VCaP (cell line): Measurements from ENCODE around the gene LAPTM4A.
A peak's percentile ranks its signal among the peaks of the same experiment; 100 is the strongest.

ENCODE experiments used
- H3K27ac ChIP-seq: fragments of 450-650 bp; 2 replicates; pipeline ENCODE4 v1.5.1; 2017
- TF ChIP-seq, protein P1 (sequence below): fragments of 450-650 bp; conservative IDR thresholded peaks from 2 replicates; pipeline ENCODE4 v1.5.1; 2017; ENCODE audit warnings: mild to moderate bottlenecking, moderate library complexity

The LAPTM4A gene

GRCh38 chr2:20012282-20013125 lies 38.9 kb downstream of the LAPTM4A start, which contains the start of gene MATN3:
TSS of gene MATN3 (minus strand) at chr2:20012668. CDS start at chr2:20012631, 37 bp downstream.
- TF ChIP-seq, protein P1, sequence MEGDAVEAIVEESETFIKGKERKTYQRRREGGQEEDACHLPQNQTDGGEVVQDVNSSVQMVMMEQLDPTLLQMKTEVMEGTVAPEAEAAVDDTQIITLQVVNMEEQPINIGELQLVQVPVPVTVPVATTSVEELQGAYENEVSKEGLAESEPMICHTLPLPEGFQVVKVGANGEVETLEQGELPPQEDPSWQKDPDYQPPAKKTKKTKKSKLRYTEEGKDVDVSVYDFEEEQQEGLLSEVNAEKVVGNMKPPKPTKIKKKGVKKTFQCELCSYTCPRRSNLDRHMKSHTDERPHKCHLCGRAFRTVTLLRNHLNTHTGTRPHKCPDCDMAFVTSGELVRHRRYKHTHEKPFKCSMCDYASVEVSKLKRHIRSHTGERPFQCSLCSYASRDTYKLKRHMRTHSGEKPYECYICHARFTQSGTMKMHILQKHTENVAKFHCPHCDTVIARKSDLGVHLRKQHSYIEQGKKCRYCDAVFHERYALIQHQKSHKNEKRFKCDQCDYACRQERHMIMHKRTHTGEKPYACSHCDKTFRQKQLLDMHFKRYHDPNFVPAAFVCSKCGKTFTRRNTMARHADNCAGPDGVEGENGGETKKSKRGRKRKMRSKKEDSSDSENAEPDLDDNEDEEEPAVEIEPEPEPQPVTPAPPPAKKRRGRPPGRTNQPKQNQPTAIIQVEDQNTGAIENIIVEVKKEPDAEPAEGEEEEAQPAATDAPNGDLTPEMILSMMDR: no peak
- H3K27ac ChIP-seq: peak within 1 kb of the TSS; percentile 33; the same call in 1 of the 2 replicates

DNA sequence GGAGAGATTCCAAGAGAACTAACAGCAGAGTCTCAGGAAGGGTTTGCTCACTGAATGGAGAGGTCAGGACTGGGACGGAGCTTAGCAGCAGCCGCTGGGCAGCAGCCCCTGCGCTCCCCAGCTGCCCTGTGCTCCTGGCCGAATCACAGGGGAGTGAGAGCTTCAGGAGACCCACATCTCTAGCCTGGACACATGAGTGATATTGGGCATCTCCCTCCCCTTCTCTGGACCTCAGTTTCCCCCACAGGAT lies 39.5 kb downstream of the LAPTM4A start:
- peak overlapping the region; percentile 33; the same call in 1 of the 2 replicates for H3K27ac ChIP-seq
- TF ChIP-seq, protein P1: no peak

- TF ChIP-seq, protein P1: no peak
- no peak overlapping the region for H3K27ac ChIP-seq
Observed at GRCh38 chr2:20011276-20012031, 40.0 kb downstream of the LAPTM4A start.

DNA sequence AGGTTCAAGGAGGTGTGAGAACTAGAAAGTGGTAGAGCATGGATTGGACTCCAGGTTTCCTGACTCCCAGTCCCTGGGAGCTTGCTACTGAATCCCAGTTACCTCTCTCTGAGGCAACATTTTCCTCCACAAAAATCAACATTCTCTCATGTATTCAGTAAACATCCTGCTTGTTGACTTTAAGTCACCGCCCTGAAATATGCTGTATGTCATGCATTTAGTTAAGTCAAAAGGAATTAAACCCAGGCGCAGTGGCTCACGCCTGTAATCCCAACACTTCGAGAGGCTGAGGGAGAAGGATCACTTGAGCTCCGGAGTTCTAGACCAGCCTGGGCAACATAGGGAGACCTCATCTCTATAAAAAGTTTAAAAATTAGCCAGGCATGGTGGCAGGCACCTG lies 42.7 kb downstream of the LAPTM4A start:
- H3K27ac ChIP-seq: no peak overlapping the region
- TF ChIP-seq, protein P1: no peak

DNA sequence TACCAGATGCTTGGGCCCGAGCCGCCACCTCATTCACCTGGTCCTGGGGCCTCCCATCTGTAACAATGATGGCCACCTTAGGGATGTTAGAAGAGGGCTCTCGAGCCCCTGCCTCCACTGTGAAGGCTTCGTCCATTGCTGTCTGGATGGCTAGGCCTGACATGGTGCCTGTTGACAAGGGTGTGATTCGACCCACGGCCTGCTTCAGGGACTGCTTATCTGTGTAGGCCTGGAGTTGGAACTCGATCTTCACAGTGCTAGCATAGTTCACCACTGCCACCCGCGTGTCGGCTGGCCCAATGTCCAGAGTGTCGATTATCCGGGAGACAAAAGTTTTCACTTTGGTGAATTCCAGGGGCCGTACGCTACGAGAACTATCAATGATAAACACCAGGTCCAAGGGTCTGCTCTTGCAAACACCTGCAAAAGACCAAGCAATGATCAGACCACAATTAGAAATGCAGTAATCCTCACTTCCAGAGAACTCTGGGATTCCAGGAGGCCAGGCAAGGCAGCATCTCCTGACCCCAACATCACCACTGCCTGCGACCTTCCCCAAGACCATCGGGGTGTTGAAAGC lies 45.4 kb downstream of the LAPTM4A start:
- no peak overlapping the region for H3K27ac ChIP-seq
- TF ChIP-seq, protein P1: no peak

DNA sequence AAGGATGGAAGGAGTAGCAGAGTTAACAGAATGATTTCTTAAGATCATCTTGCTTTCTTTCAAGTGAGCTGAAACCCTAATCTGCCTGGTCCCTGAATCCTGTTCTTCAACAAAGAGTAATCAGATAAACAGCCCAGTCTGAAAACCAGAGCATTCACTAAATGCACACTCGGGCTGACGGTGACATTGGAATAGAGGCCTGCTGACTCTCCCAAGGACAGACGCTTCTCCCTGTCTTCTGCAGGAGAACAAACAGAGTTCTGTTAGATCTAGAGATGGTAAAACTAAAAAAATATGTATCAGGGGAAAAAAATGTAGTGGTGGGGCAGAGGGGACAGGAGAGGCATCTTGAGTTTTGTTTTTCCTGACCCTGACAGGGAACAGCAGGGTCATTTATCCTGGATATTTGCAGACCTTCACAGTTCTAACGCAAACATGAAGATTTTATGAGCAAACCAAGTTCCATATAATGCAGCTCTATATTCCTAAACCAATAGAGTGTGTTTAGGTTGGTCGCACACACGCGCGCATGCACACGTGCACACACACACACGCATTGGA lies 46.3 kb downstream of the LAPTM4A start:
- TF ChIP-seq, protein P1: no peak
- H3K27ac ChIP-seq: no peak overlapping the region

DNA sequence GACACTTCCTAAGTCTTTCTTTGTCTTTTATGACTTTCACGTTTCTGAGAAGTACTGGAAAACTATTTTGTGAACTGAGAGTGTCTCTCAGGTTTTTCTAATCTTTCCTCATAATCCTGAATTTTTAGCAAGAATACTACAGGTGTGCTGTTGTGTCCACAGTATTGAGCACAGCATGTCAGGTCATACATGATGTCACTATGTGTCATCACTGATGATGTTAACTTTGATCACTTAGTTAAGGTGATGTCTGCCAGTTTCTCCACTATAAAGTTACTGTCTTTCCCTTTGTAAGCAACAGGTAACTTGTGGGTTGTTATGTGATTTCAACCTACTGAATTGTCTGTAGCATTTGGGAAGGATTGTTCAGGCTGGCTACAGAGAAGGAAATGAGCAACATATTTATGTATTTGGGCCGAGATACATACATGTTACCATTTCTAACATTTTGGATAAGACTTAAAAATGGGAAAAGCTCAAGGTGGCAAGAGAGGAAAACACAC lies 50.0 kb downstream of the LAPTM4A start:
- H3K27ac ChIP-seq: no peak overlapping the region
- TF ChIP-seq, protein P1: no peak
